NCI-H1436 (cell line): ENCODE measurements around the gene LRFN2.

Experiments
- DNase-seq: peaks from one replicate; lab custom pipeline; 2025; lab: John Stamatoyannopoulos, UW

LRFN2 gene

GRCh38 chr6:40476673-40477072 is 110.5 kb downstream of the LRFN2 start:
- no peak for DNase-seq

DNA sequence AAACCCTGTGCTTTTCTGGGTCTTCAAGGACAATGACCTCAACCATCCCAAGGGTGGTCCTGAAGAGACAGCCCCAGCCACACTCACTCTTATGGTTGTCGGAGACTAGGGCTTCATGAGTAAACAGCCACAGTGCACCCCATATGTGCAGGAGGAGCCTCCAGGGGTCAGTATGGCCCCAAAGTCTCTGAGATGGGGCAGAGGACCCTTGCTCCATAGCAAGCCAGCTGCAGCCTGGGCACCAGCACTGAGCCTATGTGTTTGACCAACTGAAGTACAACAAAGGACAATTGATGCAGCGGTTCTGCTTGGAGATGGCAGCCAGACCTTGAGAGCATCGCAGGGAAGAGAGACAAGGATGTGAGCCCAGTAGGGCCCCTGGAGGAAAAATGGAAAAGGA is 112.2 kb downstream of the LRFN2 start:
- DNase-seq: no peak

DNA sequence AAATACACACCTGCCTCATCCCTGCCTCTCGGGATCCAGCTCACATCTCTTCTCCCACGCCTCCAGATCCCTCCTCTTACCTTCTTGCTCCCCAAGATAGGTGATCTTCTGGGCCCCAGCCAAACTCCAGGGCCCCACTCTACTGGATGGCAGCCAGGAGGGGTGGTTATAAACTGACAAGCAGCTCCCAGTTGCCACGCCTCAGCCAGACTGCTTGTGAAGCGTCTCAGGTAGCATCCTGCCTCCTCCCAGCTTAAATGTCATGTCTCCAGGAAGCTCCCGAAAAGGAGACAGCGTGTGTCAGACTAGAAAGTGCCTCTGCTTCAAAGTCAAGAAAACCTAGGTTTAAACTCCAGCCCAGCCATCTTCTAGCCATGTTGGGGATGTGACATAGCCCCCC is 114.1 kb downstream of the LRFN2 start:
- no peak for DNase-seq

DNA sequence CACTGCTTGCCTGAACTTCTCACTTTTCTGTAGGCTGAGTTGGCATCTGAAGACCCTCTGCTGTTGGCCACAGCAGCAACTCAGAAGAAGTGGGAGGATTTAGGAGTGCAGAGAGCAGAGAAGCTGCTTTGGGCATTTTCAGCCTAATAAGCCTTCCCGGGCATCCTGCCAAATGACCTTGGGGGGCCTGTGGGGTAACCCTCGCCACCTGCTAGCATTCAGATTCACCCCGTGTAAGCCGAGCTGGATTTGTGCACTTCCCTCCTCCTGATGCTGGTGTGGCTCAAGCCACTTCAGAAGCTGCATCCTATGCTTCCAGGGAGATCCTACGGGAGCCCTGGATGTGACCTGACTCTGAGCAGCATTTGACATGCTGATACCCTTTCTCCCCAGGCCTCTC is 114.8 kb downstream of the LRFN2 start:
- no peak for DNase-seq

DNA sequence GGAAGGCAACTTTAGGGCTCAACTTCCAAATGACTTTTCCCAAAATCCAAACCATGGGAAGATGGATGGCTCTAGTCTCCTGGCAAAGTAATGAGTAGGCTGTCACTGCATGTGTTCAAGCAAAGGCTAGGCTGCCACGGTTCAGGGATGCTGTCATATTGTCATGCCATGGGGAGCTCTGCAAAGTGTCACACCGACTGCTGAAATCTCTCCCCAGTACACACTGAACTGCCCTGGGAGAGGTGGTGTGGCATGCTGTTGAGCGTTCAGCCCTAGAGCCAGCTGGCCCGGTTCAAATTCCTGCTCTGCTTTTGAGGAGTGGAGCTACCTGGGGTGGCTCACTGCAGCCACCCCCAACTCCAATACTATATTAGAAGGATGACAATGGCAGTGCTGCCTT is 115.9 kb downstream of the LRFN2 start:
- no peak for DNase-seq

- DNase-seq: no peak
Measured at GRCh38 chr6:40469323-40469722, 117.8 kb downstream of the LRFN2 start.

DNA sequence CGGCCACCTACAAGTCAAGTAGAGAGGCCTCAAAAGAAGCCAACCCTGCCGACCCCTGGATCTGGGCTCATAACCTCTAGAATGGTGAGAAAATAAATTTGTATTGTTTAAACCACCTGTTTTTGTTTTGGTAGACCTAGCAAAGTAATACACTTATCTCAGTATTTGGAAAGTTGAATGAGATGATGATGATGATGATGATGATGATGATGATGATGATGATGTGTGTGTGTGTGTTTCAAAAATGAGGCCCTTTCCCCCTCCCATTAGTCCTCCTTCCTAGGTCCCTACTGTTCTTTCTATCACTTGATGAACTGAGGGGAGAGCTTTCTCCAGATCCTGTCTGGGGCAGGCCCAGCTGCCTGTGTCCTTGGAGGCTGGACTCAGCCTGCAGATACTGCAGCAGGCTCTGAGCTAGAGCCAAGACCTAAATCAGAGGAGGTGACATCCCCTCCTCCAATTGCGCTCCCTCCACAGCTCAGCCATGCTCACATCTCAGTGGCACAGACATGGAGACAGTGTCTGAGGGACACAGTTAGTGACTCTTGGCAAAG is 120.1 kb downstream of the LRFN2 start:
- no peak for DNase-seq

GRCh38 chr6:40461643-40462042 is 125.5 kb downstream of the LRFN2 start:
- no peak for DNase-seq

GRCh38 chr6:40460380-40460779 is 126.8 kb downstream of the LRFN2 start:
- peak; percentile 43 for DNase-seq

GRCh38 chr6:40457261-40457660 is 129.9 kb downstream of the LRFN2 start:
- no peak for DNase-seq

- no peak for DNase-seq
Measured at GRCh38 chr6:40456390-40457013, 130.7 kb downstream of the LRFN2 start.

- DNase-seq: no peak
Measured at GRCh38 chr6:40455686-40456389, 131.3 kb downstream of the LRFN2 start.

DNA sequence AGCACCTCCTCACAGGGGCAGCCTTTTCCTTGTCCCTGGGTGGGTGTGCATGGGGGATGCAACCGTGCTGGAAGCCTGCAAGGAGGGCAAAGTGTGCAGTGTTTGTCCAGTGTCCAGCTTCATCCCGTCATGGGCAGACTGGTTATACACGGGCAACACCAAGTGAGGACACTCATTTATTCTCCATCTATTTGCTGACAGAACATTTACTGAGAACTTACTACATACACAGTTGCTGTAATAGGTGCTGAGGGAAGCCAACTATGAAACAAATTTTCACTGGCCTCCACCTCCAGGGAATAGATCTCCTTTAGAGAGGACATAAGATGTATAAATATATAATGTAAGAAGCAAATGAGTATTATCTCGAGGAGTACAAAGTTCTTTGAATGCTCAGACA is 136.7 kb downstream of the LRFN2 start:
- no peak for DNase-seq

GRCh38 chr6:40444811-40445210 is 142.4 kb downstream of the LRFN2 start:
- peak; percentile 68 for DNase-seq

GRCh38 chr6:40444312-40444711 is 142.9 kb downstream of the LRFN2 start:
- DNase-seq: no peak

DNA sequence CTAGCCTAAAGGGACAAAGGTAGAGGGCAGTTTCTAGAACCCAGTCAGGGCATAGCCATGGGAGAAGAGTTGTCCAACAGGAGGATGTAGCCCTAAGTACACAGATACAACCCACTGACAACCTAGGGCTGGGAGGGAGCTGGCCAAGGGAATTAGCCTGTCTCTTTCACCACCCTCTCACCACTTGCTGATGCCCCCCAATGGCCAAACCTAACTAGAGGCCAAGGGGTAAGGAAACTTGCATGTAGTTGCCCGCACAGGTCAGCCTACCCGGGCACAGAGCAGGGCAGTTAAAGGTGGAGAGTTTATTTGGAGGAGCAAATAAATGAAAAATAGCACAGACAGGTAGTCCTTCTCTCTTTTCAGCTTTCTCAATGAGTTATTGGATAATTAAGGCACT is 143.3 kb downstream of the LRFN2 start:
- no peak for DNase-seq

GRCh38 chr6:40442591-40442990 is 144.6 kb downstream of the LRFN2 start:
- DNase-seq: no peak

- no peak for DNase-seq
Measured at GRCh38 chr6:40441150-40441549, 146.0 kb downstream of the LRFN2 start.

DNA sequence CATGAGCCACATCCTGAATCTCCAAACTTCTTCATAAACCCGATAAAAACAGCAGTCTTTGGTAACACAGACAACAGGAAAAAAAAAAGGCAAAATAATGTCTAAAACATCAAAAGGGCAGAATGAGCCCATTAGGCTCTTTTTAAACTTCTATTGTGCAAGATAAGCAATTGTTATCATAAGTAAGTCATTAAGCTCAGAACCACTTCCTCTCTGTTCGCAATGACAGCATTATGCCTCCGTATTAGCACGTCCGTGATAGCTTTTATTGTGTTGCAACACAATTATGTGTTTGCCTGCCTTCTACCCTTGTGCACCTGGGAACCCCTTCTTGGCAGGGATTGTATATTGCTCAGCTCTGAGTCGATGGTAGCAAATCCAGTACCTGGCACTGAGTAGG is 147.1 kb downstream of the LRFN2 start:
- DNase-seq: peak; percentile 33

- no peak for DNase-seq
Measured at GRCh38 chr6:40439026-40439800, 148.0 kb downstream of the LRFN2 start.

DNA sequence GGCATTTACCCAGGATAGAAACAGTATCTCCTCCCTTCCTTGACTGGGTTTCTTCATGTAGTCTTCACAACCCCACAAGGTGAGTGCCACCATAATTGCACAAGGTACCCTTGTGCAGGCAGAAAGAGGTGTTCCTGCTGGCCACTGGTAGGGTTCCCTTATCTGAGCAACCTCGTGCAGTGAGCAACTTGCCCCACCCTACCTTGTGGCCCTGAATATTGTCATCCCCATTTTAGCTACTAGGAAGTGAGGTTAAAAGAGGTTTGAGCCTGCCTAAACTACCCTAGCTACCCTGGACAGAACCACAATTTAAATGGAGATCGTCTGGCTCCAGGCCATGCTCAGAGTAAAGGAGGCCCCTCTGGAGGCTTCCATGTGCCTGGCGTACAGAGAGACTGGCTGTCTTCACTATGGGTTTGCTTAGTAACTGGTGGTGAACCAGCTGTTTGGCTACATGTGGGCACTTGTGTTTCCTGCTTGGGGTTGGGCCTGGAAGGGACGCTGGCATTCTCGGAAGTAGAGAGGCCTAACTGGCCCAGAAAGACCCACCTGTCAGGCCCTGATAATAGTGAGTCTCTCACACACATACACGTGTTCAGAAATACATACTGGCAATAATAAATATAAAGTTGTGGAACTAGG is 148.8 kb downstream of the LRFN2 start:
- no peak for DNase-seq

- DNase-seq: no peak
Measured at GRCh38 chr6:40437631-40438030, 149.5 kb downstream of the LRFN2 start.
